RWPE1 (cell line): ENCODE measurements around the gene VAMP7.

Experiments used
- CTCF ChIA-PET: fragments of 350-600 bp; sonication (Branson Sonifier 250); formaldehyde crosslinking; extraction: SDS; loops from one replicate; lab custom pipeline; 2021; lab: Yijun Ruan, JAX
- POLR2A ChIA-PET: fragments of 400-600 bp; formaldehyde crosslinking; extraction: SDS; loops from one replicate; lab custom pipeline; 2020; ENCODE audit warnings: antibody characterized with exemption; ENCODE audit not compliant: low non-redundant PET; lab: Yijun Ruan, JAX
- DNase-seq: peaks from one replicate; pipeline ENCODE4 v3.0.0; 2012; ENCODE audit warnings: low spot score
- H3K27ac ChIP-seq: fragments of 450-650 bp; 2 replicates; pipeline ENCODE4 v1.5.1; 2017
- CTCF ChIP-seq: fragments of 450-650 bp; conservative IDR thresholded peaks from 2 replicates; pipeline ENCODE4 v1.5.1; 2017; ENCODE audit warnings: low read depth, mild to moderate bottlenecking

The VAMP7 gene

GRCh38 chrX:155951237-155951789, 70.2 kb downstream of the VAMP7 start:
- ChIA-PET POLR2A (no interaction called here), CTCF (no interaction called here)
- TF ChIP-seq CTCF = no peak
- DNase-seq = no peak
- no peak overlapping the region for H3K27ac ChIP-seq

- ChIA-PET POLR2A (no interaction called here), CTCF (no interaction called here)
- TF ChIP-seq CTCF = no peak
- DNase-seq = no peak
- no peak overlapping the region for H3K27ac ChIP-seq
Measured at GRCh38 chrX:155953055-155953454, 71.9 kb downstream of the VAMP7 start.

- H3K27ac ChIP-seq = no peak overlapping the region
- CTCF ChIA-PET = no interaction called here
- POLR2A ChIA-PET = no interaction called here
- no peak for TF ChIP-seq CTCF
- no peak for DNase-seq
Measured at GRCh38 chrX:155954793-155955192, 73.6 kb downstream of the VAMP7 start.

- CTCF ChIA-PET = no interaction called here
- DNase-seq = no peak
- no peak overlapping the region for H3K27ac ChIP-seq
- POLR2A ChIA-PET = no interaction called here
- TF ChIP-seq CTCF = no peak
Measured at GRCh38 chrX:155956099-155956498, 75.0 kb downstream of the VAMP7 start.

- no peak overlapping the region for H3K27ac ChIP-seq
Measured at GRCh38 chrX:155956649-155957048, 75.5 kb downstream of the VAMP7 start.

GRCh38 chrX:155957843-155958242, 76.7 kb downstream of the VAMP7 start:
- CTCF ChIA-PET = no interaction called here
- POLR2A ChIA-PET = no interaction called here
- no peak for TF ChIP-seq CTCF
- no peak for DNase-seq
- H3K27ac ChIP-seq = no peak overlapping the region

More at GRCh38 chrX:155956649-155957048, 75.5 kb downstream of the VAMP7 start:
- DNase-seq = no peak
- ChIA-PET POLR2A (no interaction called here), CTCF (no interaction called here)
- no peak for TF ChIP-seq CTCF
